Eye (tissue), 1 donor: ENCODE data around the gene SURF1.

Source experiments
- DNase-seq: peaks from one replicate; pipeline ENCODE4 v3.0.0-alpha.2; 2015

Gene SURF1

DNA sequence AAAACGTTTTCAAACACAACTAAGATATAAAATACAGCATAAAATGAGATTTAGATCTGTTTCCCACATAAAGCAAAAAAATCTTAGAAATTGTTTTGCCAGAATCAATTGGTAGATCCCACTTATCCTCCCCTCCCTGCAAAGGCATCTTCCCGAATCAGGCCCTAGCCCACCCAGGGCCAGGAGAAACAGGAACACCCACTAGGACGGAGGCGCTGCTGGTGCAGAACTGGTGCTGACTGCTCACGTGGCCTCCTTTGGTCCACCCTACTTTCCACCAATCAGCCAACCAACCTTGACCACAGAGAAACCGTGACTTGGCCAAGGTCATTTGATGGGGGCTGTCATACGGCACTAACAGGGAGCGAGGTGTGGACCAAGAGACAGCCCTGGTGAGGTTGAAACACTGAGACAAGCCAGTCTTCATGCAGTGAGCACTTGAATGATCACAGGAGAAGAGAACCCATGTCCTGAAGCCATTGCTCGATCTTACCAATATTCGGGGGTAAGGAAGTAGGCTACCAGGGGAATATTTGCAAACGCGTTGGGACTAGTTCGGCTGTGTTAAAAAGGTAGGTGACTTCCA is 5.3 kb upstream of the SURF1 start:
- DNase-seq: no peak

DNA sequence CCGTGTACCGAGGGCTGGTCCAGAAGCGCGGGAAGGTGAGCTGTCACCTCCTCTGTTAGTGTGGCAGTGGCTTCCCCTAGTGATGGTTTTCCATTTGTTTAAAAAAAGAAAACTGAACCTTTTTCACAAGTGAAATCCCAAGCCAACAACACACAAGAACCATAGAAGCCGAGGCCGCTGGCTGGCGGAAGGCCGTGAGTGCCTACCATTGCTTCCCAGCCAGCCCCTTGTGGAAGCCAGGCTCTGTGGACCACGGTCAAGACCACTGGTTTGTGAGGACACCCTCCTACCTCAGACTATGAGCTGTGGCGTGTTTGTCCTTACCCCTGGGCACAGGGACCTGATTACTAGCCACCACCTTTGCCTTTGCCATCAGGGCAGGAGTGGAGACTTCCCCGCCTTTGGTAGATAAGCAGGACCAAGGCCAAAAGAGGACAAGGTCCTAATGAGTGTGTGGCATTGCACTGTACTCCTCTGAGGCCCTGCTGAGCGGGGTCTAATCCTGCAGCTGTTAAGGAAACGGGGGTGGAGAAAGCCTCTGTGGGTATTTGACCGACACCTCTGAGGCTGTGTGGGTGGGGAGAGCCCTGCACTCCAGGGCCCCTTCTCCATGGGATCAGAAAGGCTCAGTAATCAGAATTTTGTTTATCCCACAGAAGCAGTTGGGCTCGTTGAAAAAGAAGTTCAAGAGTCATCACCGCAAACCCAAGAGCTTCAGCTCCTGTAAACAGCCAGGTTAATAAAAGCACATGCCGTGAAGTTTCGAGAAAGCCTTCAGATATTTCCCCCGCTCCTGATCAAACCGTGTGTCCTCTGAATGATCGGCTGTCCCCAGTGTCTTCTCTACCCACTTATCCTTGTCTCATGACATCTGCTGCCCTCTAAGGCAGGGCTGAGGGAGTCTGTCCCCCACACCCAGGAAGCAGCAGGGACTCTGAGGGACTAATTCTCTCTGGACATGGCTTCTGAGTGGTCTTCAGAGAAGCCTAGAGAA is 4.4 kb upstream of the SURF1 start:
- no peak for DNase-seq

DNA sequence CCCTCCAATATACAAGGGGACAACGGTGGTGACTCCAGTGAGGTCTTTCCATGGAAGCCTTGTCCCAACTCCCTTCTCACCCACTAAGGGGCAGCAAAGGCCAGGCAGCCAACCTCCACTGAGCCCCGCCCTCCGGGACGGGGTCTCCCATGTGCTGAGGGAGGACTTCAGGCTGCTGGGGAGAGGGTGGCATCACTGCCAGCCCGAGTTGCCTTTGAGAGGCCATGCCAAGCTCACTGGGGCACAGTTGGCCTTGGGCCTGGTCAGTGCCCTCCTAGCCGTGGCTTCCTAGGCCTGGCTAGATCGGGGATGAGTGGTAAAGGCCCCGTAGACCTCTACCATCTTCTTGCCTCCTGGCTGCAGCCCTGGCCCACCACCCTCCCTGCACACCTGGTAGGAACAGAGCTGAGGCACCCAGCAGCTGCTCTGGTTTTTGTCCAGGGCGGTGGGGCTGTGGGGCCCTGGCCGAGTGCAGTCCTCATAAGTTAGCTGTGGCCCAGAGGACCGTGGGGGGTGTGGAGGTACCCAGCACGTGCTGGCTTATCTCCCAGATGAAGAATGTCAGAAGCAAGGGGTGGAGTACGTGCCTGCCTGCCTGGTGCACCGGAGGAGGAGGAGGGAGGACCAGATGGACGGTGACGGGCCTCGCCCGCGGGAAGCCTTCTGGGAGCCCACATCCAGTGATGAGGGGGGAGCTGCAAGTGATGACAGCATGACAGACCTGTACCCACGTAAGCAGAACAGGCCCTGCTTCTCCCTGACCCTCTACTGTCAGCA is 3.3 kb upstream of the SURF1 start:
- peak; percentile 34 for DNase-seq

DNA sequence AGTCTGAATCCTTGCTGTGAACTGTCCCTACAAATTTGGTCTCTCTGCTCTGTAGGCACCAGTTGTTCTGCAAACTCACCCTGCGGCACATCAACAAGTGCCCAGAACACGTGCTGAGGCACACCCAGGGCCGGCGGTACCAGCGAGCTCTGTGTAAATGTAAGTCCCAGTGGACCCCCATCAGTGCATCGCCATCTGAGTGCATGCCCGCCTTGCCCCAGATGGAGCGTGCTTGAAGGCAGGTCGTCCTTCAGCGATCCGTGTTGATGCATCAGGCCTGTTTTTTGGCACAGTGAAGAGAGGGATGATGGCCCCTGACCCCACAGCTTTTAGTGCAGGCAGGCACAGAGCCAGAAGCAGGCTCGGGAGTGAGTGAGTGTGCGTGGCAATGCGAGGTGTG is 1.4 kb upstream of the SURF1 start:
- DNase-seq: no peak

DNA sequence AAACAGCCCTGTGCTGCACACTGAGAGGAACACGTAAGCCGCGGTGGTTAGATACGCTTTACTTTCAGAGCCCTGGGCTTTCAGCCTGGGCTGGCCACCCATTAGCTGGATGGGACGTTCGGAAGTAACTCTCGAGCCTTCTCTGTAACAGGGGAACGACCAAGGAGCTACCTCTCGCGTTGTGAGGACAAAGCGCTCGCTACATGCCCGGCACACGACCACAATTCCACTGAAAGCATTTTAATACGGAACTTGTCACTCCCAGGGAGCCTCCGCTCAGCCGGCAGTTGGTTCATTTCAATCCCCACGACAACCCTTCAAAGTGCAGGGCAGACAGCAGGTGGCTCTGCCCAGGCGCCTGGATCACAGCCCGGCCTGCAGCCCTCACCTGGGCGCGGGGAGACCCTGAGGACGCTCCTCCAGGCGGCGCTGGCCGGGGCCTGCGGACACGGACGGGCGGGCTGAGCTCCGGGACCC is 368 bp downstream of the SURF1 start:
- peak; percentile 35 for DNase-seq

DNA sequence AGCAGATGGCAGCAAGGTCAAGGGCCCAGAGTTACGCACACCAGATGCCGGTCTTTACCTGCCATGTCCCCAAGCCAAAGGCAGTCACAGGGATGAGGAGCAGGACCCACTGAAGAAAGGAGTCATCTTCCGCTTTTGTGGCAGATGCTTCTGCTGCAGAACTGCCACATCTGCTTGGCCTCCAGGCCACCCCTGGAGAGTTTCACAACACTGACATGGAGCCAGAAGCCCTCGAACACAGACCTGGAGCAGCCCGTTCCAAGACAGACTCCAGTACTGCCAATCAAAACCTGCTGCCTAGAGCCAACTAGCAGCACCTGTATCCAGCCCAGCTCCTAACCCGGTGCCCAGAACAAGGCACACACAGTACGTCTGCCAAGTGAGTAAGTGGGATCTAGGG is 1.5 kb downstream of the SURF1 start:
- DNase-seq: no peak

DNA sequence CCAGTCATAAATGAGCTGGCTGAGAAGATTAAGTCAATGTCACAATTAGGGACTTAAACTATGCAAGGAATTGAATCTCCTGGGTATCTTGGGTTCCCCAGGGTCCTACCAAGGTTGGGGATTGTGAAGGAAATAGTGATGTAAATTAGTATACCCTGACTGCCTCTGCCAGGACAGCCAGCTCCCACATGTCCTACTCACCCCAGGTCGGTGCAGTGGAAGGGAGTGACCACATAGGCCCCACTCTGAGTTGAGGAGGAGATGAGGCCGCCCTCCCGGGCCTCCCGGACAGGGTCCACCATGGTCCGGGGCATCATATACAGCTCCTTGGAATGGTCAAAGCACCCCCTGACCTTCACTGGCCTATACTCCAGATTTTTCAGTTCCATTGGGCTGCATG is 2.7 kb downstream of the SURF1 start:
- DNase-seq: no peak

DNA sequence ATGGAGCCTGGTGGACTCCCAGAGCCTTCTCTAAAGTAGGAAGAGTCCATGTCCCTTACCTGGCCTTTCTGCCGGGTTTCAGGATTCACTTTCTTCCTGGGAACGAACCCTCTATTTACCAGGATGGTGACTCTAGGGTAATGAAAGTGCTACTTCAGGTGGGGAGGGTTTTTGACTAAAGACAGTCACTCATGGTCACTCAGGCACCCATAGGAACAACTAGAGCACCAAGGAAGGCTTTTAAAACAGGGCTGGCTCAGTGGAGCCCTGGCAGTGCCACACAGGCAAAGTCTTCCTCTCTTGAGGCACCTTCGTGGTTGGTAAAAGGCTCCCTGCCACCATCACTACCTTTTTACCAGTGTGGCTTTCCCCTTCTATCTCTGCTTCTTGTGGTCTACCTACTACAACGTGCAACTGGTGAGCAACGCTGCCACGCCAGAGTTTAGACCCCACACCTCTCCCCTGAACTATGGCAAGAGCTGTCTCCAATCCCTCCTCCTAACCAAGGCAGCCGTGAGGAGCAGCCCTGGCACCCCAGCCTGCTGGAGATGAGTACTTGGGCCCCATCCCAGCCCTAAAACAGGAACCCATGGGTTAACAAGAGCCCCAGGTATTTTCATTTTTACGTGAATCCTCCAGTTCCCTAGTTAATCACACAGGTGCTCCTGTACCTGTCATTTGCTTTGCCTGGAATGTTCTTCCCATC is 3.5 kb downstream of the SURF1 start:
- DNase-seq: no peak

DNA sequence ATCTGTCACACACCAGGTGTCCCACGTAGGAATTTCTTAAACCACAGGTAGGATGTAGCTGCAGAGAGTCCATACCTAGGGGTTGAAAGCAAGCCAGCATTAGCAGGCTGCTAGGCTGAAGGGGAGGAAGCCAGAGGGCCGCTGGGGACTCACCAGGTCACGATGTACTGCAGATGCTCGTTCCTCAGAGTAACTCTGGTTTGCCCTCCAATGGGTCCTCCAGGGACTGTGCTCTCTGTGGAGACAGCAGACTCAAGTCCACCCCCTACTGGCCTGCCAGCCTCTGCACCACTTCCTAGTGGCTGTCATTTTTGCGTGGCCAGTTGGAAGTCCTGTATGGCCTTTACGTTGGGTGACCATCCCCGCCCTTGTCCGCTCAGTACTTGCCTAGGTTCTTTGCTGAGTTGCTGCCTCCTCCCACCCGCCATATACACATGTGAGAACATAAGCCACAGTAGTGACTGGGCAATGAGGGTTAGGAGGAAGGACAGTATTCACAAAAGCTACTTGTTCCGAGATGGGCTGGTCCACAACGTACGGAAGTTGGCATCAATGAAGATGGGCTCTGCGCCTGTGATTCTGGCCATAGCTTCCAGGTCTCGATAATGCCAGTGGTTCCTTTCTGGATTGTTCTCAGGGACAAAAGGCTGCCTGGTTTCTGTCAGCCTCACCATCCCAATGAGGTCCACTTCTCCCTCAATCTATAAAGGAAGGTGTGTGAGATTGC is 4.2 kb downstream of the SURF1 start:
- peak; percentile 30 for DNase-seq

DNA sequence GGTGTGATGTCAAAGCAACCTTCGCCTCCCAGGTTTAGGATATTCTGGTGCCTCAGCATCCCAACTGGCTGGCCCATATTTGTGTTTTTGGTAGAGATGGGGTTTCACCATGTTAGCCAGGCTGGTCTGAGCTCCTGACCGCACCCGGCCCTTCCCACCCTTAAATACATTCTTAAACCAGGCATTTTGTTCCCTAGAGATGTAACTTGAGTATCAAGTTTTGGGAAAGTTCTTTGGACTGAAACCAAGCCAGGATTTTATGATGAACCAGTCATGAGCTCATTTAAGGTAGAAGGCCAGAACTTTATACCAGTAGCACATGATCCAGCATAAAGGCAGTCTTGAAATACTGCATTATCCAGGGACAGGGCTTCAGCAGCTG is 4.8 kb downstream of the SURF1 start:
- DNase-seq: no peak

DNA sequence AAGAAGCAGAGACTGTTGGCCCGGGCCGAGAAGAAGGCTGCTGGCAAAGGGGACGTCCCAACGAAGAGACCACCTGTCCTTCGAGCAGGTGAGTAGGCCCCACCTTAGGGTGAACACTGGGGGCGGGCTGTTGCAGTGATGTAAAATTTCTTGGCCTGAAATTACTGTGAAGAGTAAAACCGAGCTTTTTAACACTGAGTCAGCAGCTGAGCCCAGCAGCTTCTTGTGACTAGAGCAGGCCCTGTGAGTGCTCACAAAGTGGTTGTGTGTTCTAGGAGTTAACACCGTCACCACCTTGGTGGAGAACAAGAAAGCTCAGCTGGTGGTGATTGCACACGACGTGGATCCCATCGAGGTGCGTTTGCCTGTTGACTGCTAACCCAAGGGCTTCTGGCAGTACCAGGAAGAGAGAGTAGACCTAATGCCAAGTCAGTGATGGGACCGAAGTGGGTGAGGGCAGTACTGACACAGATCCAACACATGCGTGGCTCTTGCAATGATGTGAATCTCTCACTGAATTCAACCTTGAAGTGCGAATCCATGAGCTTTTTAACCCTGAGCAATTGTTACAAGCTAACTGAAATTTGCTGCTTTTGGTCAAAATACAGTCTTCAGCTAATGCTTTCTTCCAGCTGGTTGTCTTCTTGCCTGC is 6.2 kb downstream of the SURF1 start:
- no peak for DNase-seq

DNA sequence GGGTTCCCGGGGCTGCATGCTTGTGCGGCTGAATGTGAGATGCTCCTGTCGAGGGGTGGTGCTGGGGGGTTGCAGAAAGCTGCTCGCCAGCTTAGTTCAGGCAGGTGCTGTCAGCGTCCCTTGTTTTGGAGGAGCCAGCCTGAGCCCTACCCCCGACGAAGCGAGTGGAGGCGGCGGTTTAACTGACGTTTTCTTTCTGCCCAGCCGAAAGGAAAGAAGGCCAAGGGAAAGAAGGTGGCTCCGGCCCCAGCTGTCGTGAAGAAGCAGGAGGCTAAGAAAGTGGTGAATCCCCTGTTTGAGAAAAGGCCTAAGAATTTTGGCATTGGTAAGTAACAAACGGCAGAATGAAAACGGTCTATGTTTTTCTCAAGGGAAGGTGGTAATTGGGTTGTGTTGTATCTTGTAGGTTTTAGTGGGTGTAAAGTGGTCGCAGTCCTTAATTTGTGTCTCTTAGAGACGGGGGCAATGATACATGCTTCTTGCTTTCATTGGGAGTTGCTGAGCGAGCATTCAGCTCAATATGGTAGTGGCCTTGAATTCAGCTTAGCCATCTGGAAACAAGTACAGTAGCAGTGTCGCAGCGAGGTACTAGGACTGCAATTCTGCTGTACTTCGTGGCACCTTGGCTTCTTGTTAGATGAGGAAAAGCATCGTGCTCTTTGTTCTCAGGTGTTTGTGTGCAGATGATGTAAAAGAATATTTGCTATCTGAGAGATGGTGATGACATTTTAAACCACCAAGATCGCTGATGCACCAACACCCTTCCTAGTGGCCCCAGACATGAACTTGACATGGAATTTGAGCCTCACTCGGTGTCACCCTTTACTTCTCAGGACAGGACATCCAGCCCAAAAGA is 7.3 kb downstream of the SURF1 start:
- DNase-seq: peak; percentile 14

DNA sequence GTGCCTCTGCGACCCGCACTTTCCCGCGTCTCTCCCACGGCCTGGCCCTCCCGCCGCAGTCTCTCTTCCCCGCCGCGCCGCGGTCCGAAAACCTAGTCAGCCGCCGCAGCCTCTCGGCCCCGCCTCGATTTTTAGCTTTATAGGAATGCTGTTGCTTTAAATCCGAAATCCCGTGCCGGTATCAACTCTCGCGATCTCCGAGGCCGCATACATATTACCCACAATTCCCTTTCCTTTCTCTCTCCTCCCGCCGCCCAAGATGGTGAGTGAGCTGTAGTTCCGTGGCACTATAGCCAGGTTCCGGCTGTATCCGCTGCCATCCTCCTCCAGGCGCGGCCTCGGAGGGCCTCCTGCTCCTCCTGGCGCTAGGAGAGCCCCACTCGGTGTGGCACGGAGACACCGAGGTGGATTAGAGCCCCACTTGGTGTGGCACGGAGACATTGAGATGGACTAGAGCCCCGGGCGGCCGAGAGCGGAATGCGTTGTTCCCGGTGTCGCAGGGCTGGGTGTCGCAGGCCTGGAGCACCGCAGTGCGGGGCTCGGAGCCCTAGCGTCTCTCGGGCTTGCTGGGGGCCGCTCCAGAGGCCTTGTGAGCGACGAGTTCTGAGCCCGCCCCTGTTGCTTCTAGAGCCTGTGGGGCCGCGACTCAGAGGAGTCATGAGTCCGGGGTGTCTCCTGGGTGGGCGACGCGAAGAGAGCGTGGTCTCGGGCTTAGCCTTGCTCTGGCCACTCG is 8.1 kb downstream of the SURF1 start, which contains the start of the genes MED22 and RPL7A:
MED22 (minus strand) TSS at position 147 of the 733 bp plus-strand sequence. CDS start 1,469 bp downstream, outside the sequence.
RPL7A (plus strand) TSS at position 234 of the 733 bp plus-strand sequence; CDS start at position 260, 26 bp downstream.
- peak; percentile 99 for DNase-seq

DNA sequence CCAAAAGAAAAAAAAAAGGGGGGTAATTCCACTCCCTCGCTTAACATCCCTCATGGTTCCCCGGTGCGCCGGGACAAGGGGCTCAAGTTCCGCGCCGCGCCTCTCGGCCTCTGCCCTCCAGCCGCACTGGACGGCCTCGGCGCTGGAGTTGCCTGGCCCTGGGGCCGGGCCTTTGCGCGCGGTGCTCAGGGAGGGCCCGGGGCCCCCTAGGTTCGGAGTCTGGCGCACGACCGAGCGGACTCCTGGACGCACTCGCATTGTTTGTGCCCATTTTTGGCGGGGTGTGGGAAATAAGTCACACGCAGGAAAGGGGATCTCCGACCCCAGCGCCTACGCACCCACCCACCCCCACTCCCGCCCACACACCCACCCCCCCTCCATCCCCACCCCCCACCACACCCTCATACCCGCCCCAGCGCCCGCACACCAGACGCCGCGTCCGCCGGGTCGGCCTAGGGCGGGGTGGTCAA is 8.7 kb downstream of the SURF1 start:
- peak; percentile 67 for DNase-seq

DNA sequence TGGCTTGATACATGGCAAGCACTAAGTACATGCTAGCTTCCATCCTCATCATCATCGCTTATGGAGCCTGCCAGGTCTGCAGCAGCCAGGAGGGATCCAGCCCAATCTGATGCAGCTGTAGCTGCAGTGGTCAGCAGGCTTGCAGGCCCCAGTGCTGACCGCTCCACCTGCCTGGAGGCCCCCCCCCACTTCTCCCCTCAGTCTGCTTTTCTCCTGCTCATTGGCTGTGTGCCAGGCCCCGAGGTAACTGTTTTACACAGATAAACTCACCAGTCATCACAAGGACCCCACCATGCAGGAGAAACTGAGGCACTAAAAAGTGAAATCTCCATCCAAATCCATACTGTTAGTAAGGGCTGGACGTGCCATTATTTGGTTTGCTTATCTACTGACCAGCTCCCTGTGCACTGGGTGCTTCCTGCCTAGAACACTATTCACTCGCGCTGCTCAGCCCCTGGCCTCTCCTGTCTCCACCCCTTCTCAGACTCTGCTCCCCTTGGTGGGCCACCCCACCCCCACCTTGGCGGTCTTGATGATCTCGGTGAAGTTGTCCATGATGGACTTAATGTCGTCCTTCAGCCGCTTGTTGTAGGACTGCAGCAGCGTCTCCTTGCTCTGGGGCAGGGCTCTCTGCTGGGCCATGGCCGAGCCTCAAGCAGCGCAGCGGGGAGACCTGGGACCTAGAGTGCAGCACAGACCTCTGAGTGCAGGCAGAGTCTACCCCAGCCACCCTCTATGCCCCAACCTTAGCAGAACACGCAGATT is 10.1 kb downstream of the SURF1 start:
- DNase-seq: no peak

DNA sequence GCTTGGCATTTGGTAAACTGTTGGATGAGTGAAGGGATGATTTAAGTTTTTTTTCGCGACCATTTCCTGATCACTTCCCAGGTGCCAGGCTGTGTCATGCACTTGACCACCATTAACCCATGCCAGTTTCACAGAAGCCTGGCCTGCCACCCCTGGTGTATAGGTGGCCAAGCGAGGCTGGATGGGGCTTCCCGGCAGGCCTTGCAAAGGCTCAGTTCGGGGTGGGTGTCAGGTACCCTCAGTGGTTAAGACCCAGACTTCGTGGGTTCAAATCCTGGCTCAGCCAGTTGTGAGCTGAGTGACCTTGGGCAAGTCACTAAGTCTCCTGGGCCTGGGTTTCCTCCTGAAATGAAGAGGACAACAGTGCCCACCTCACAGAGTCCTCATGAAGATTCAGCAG is 10.7 kb downstream of the SURF1 start:
- no peak for DNase-seq

DNA sequence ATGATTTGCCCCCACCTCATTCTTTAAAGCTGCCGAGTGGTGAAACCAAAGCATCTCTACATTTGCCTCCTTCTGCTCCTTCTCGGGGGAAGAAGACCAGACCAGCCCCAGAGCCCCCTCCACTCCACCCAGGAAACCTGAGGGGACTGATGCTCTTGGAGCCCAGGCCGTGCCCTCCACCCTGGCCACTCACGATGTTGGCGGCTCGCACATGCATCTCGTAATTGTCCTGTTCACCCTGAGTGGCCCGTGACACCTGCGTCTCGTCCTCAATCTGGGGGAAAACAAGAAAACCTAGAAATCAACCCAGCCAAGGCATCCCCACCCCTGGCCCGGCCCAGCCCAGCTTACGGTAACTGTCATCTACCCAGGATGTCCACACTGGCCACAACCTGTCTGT is 11.3 kb downstream of the SURF1 start:
- DNase-seq: no peak

DNA sequence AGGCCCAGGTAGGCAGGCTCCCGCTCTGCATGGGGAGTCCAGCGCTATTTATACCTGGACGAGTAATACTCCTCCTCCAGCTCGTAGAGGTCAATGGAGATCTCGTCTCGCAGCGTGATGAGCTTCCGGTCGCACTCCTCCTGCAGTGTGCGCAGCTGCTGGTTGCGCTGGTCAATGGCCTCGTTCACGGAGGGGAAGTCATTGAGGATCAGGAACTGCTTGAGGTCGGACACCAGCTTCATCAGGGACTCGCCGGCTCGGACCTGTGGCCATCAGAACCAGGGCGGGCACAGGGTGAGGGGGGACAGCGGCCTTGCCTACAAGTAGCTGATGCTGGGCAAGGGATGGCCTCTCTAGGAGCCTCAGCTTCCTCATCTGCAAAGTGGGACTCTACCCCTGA is 12.2 kb downstream of the SURF1 start:
- DNase-seq: no peak

DNA sequence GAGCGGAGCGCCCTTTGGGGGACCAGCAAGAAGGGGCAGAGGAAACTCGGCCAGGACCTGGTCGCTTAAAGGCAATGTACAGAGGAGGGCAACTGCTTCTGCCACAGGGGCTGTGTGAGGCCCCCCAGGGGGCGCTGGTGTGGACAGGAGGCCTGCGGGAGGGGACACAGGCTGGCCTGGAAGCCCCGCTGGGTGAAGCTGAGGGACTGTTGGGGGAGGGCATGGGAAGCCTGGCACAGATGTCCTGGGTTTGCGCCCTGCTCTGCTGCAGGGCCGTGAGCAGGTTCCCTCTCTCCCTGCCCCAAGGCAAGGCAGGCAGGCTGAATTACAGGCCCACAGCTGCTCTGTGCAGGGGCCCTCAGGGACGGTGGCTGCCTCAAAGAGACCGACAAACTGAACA is 13.7 kb downstream of the SURF1 start:
- no peak for DNase-seq
